ENCODE measurements around the gene ZSCAN31.
"Not testable (repeated sequence)": the region's sequence is repeated elsewhere in the genome, so short reads cannot be mapped to it uniquely, and the experiment has no call there.

Gene ZSCAN31

DNA sequence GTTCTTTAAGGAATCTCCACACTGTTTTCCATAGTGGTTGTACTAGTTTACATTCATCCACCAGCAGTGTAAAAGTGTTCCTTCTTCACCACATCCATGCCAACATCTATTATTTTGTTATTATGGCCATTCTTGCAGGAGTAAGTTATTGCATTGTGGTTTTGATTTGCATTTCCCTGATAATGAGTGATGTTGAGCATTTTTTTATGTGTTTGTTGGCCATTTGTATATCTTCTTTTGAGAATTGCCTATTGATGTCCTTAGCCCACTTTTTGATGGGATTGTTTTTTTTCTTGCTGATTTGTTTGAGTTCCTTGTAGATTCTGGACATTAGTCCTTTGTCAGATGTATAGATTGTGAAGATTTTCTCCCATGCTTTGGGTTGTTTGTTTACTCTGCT, 29.6 kb downstream of the ZSCAN31 start:
- not testable (repeated sequence) for H3K36me3 ChIP-seq (ENCODE audit: control insufficient read depth, low read depth, low read length); H3K4me1 ChIP-seq (ENCODE audit: control insufficient read depth, low read depth, low read length); H3K27me3 ChIP-seq (ENCODE audit: control insufficient read depth, insufficient read depth, low read length); H3K9me3 ChIP-seq (ENCODE audit: control insufficient read depth, low read depth, low read length); H3K27ac ChIP-seq (ENCODE audit: low read length); H3K9ac ChIP-seq (ENCODE audit: low read length); H3K4me3 ChIP-seq (ENCODE audit: low read length)

DNA sequence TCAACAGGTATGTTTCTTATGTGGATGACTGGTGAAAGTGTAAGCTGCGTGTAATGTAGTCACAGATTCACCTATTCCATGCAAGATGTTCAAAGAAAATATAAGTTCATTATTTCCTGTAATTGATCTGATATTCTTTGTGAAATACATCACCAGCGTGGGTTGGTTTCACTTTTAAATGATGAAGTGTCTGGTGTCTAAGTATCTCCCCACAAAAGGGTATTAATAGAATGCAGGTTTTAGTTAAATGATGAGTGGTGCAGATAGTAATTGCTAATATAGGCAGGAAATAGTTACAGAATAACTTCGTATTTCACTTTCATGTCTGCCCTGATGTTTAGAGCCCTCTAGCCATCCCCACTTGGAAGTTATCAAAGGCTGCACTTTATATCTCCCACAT, 32.4 kb downstream of the ZSCAN31 start:
- H3K9ac ChIP-seq (ENCODE audit: low read length) = no peak overlapping the region
- no peaks in the 10 kb centered on the region for H3K9me3 ChIP-seq (ENCODE audit: control insufficient read depth, low read depth, low read length)
- H3K36me3 ChIP-seq (ENCODE audit: control insufficient read depth, low read depth, low read length) = peaks cover 7% of the 10 kb centered on the region
- H3K4me1 ChIP-seq (ENCODE audit: control insufficient read depth, low read depth, low read length) = no peaks in the 10 kb centered on the region
- no peaks in the 10 kb centered on the region for H3K27me3 ChIP-seq (ENCODE audit: control insufficient read depth, insufficient read depth, low read length)
- no peak overlapping the region for H3K4me3 ChIP-seq (ENCODE audit: low read length)
- H3K27ac ChIP-seq (ENCODE audit: low read length) = no peak overlapping the region

GRCh38 chr6:28296520-28297060, 39.4 kb downstream of the ZSCAN31 start:
- H3K27ac ChIP-seq (ENCODE audit: low read length) = no peak overlapping the region
- H3K36me3 ChIP-seq (ENCODE audit: control insufficient read depth, low read depth, low read length) = peaks cover 10% of the 10 kb centered on the region
- no peaks in the 10 kb centered on the region for H3K9me3 ChIP-seq (ENCODE audit: control insufficient read depth, low read depth, low read length)
- H3K4me3 ChIP-seq (ENCODE audit: low read length) = no peak overlapping the region
- no peaks in the 10 kb centered on the region for H3K4me1 ChIP-seq (ENCODE audit: control insufficient read depth, low read depth, low read length)
- no peak overlapping the region for H3K9ac ChIP-seq (ENCODE audit: low read length)
- no peaks in the 10 kb centered on the region for H3K27me3 ChIP-seq (ENCODE audit: control insufficient read depth, insufficient read depth, low read length)

- Histone ChIP-seq H3K9ac (ENCODE audit: low read length) (no peak overlapping the region), H3K27ac (ENCODE audit: low read length) (no peak overlapping the region), H3K4me1 (ENCODE audit: control insufficient read depth, low read depth, low read length) (no peaks in the 10 kb centered on the region), H3K4me3 (ENCODE audit: low read length) (no peak overlapping the region), H3K9me3 (ENCODE audit: control insufficient read depth, low read depth, low read length) (no peaks in the 10 kb centered on the region), H3K36me3 (ENCODE audit: control insufficient read depth, low read depth, low read length) (peaks cover 5% of the 10 kb centered on the region), H3K27me3 (ENCODE audit: control insufficient read depth, insufficient read depth, low read length) (no peaks in the 10 kb centered on the region)
These were observed 40.6 kb downstream of the ZSCAN31 start for GRCh38 chr6:28295326-28295725.

- H3K9me3 ChIP-seq (ENCODE audit: control insufficient read depth, low read depth, low read length) = no peaks in the 10 kb centered on the region
- no peak overlapping the region for H3K4me3 ChIP-seq (ENCODE audit: low read length)
- H3K9ac ChIP-seq (ENCODE audit: low read length) = no peak overlapping the region
- peaks cover 23% of the 10 kb centered on the region for H3K36me3 ChIP-seq (ENCODE audit: control insufficient read depth, low read depth, low read length)
- H3K27me3 ChIP-seq (ENCODE audit: control insufficient read depth, insufficient read depth, low read length) = no peaks in the 10 kb centered on the region
- H3K27ac ChIP-seq (ENCODE audit: low read length) = no peak overlapping the region
- H3K4me1 ChIP-seq (ENCODE audit: control insufficient read depth, low read depth, low read length) = no peaks in the 10 kb centered on the region
These were observed 44.4 kb downstream of the ZSCAN31 start for GRCh38 chr6:28291573-28291972.

DNA sequence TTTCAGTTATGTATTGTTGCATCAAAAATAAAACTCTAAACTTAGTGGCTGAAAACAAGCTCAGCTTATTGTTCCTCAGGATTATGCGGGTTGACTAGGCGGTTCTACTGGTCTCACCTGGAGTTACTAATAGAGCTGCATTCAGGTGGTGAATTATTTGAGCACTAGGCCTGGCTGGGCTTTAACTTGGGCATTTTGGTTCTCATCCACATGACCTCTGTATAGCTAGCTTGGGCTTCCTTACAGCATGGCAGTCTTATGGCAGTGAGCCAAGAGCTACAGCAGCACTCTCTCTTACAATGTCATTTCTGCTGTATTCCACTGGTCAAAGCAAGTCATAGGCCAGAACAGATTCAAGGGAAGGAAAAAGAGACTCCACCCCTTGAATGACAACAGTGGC, 53.0 kb downstream of the ZSCAN31 start:
- no peaks in the 10 kb centered on the region for H3K9me3 ChIP-seq (ENCODE audit: control insufficient read depth, low read depth, low read length)
- no peaks in the 10 kb centered on the region for H3K27me3 ChIP-seq (ENCODE audit: control insufficient read depth, insufficient read depth, low read length)
- peak overlapping the region; percentile 79 for H3K4me3 ChIP-seq (ENCODE audit: low read length)
- no peaks in the 10 kb centered on the region for H3K4me1 ChIP-seq (ENCODE audit: control insufficient read depth, low read depth, low read length)
- peaks cover 31% of the 10 kb centered on the region for H3K36me3 ChIP-seq (ENCODE audit: control insufficient read depth, low read depth, low read length)
- no peak overlapping the region for H3K27ac ChIP-seq (ENCODE audit: low read length)
- no peak overlapping the region for H3K9ac ChIP-seq (ENCODE audit: low read length)

- Histone ChIP-seq H3K4me3 (ENCODE audit: low read length) (peak within 1 kb of the TSS; percentile 79), H3K27ac (ENCODE audit: low read length) (no peak within 1 kb of the TSS), H3K9me3 (ENCODE audit: control insufficient read depth, low read depth, low read length) (no peaks in the 10 kb centered on the region), H3K27me3 (ENCODE audit: control insufficient read depth, insufficient read depth, low read length) (no peaks in the 10 kb centered on the region), H3K4me1 (ENCODE audit: control insufficient read depth, low read depth, low read length) (no peaks in the 10 kb centered on the region), H3K36me3 (ENCODE audit: control insufficient read depth, low read depth, low read length) (peaks cover 27% of the 10 kb centered on the region), H3K9ac (ENCODE audit: low read length) (peak within 1 kb of the TSS; percentile 71)
These were observed 54.5 kb downstream of the ZSCAN31 start, which contains the start of gene PGBD1 for GRCh38 chr6:28281288-28282064. Gene PGBD1, plus strand, starts transcription at chr6:28281572. Its CDS starts 2,242 bp downstream, at chr6:28283814.

DNA sequence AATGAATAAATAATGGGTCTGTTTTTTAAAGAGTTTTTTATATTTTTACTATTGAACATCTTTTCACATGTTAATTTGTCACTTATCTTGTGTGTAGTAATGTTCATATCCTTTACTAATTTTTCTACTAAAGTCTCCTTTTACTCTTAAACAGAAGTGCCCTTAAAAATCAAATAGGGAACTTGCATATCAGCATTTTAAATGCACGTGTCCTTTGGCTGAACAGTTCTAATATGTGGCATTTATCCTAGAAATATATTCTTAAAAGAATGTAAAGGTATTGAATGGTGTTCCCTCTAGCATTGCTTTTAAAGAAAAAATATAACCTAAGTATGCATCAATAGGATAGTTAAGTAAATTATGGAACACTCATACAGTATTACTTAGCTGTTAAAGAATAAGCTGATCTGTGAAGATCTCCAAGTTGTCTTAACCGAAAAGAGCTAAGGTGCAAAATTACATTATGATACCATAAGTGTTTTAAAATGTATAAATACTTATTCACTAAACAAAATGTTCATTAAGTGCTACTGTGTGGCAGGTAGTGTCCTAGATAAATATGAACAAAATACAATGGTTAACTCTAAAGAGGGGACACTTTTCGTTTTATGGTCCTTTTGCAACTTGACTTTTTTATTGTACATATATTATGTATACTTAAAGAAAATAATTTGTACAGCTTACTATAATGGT, 55.2 kb downstream of the ZSCAN31 start:
- H3K27ac ChIP-seq (ENCODE audit: low read length) = no peak overlapping the region
- H3K9me3 ChIP-seq (ENCODE audit: control insufficient read depth, low read depth, low read length) = no peaks in the 10 kb centered on the region
- H3K4me3 ChIP-seq (ENCODE audit: low read length) = peak overlapping the region; percentile 79
- H3K9ac ChIP-seq (ENCODE audit: low read length) = peak overlapping the region; percentile 71
- peaks cover 28% of the 10 kb centered on the region for H3K36me3 ChIP-seq (ENCODE audit: control insufficient read depth, low read depth, low read length)
- no peaks in the 10 kb centered on the region for H3K4me1 ChIP-seq (ENCODE audit: control insufficient read depth, low read depth, low read length)
- H3K27me3 ChIP-seq (ENCODE audit: control insufficient read depth, insufficient read depth, low read length) = no peaks in the 10 kb centered on the region

DNA sequence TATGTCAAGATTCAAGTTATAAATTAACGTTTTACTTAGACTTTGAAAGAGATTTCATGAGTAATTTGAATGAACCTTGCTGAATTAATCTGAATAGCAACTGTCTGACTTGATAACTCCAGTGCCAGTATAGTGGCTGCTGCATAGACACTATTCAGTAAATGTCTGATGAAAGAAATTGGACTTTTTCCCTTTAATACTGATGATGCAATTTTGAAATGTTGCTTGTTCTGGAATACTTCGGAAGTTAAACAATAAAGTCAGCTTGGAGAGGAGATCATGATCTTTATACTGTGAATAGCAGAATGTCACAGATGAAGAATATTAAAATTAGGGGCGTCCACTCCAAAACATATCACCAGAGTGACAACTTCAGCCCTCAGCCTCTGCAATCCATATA, 58.2 kb downstream of the ZSCAN31 start:
- Histone ChIP-seq H3K27me3 (ENCODE audit: control insufficient read depth, insufficient read depth, low read length) (no peaks in the 10 kb centered on the region), H3K4me3 (ENCODE audit: low read length) (no peak overlapping the region), H3K9me3 (ENCODE audit: control insufficient read depth, low read depth, low read length) (no peaks in the 10 kb centered on the region), H3K9ac (ENCODE audit: low read length) (no peak overlapping the region), H3K4me1 (ENCODE audit: control insufficient read depth, low read depth, low read length) (no peaks in the 10 kb centered on the region), H3K36me3 (ENCODE audit: control insufficient read depth, low read depth, low read length) (peaks cover 31% of the 10 kb centered on the region), H3K27ac (ENCODE audit: low read length) (no peak overlapping the region)

DNA sequence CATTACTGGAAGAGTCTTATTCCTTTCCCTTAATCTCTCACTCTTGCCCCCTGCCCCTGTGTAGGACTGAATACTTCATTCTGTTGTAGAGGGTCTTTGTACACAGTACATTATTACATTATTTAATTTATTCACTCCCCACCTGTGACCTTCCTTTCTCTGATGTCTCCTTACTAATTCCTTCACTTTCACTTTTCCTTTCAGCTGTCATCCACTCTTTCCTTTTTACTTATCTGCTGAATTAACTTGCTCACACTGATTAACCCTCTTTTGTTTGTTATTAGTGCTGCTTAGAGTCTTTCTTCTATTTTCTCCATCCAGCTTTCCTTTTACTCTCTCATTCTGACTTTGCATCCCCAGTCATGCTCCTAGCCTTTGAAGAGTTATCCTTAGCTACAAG, 61.1 kb downstream of the ZSCAN31 start:
- Histone ChIP-seq H3K27me3 (ENCODE audit: control insufficient read depth, insufficient read depth, low read length) (no peaks in the 10 kb centered on the region), H3K4me3 (ENCODE audit: low read length) (no peak overlapping the region), H3K27ac (ENCODE audit: low read length) (no peak overlapping the region), H3K36me3 (ENCODE audit: control insufficient read depth, low read depth, low read length) (peaks cover 38% of the 10 kb centered on the region), H3K4me1 (ENCODE audit: control insufficient read depth, low read depth, low read length) (no peaks in the 10 kb centered on the region), H3K9me3 (ENCODE audit: control insufficient read depth, low read depth, low read length) (no peaks in the 10 kb centered on the region), H3K9ac (ENCODE audit: low read length) (no peak overlapping the region)
